ENCODE measurements around the gene RRAS2.
"Not testable (repeated sequence)": the region's sequence is repeated elsewhere in the genome, so short reads cannot be mapped to it uniquely, and the experiment has no call there.

The RRAS2 gene

GRCh38 chr11:14308114-14308896, 50.7 kb downstream of the RRAS2 start:
- H3K9ac ChIP-seq (ENCODE audit: low read length in 2 of 2) = no peak overlapping the region
- H3K4me1 ChIP-seq (ENCODE audit: control insufficient read depth, insufficient read depth, low read length) = peaks cover 8% of the 10 kb centered on the region
- H3K36me3 ChIP-seq (ENCODE audit: control insufficient read depth in 2 of 2, insufficient read depth in 2 of 2, low read length in 2 of 2) = no peaks in the 10 kb centered on the region
- H3K27me3 ChIP-seq (ENCODE audit: control insufficient read depth in 1 of 2, insufficient read depth in 2 of 2, low read length in 2 of 2) = no peaks in the 10 kb centered on the region
- no peak overlapping the region for H3K4me3 ChIP-seq (ENCODE audit: low read length in 2 of 2)
- no peaks in the 10 kb centered on the region for H3K9me3 ChIP-seq (ENCODE audit: control insufficient read depth in 2 of 2, low read length in 2 of 2)
- H3K27ac ChIP-seq (ENCODE audit: low read length) = no peak overlapping the region

GRCh38 chr11:14306481-14306880, 52.5 kb downstream of the RRAS2 start:
- no peak overlapping the region for H3K9ac ChIP-seq (ENCODE audit: low read length in 2 of 2)
- H3K27ac ChIP-seq (ENCODE audit: low read length) = no peak overlapping the region
- no peak overlapping the region for H3K4me3 ChIP-seq (ENCODE audit: low read length in 2 of 2)
- H3K36me3 ChIP-seq (ENCODE audit: control insufficient read depth in 2 of 2, insufficient read depth in 2 of 2, low read length in 2 of 2) = no peaks in the 10 kb centered on the region
- H3K4me1 ChIP-seq (ENCODE audit: control insufficient read depth, insufficient read depth, low read length) = peaks cover 5% of the 10 kb centered on the region
- no peaks in the 10 kb centered on the region for H3K27me3 ChIP-seq (ENCODE audit: control insufficient read depth in 1 of 2, insufficient read depth in 2 of 2, low read length in 2 of 2)
- no peaks in the 10 kb centered on the region for H3K9me3 ChIP-seq (ENCODE audit: control insufficient read depth in 2 of 2, low read length in 2 of 2)

GRCh38 chr11:14305649-14306048, 53.3 kb downstream of the RRAS2 start:
- Histone ChIP-seq H3K36me3 (ENCODE audit: control insufficient read depth in 2 of 2, insufficient read depth in 2 of 2, low read length in 2 of 2) (no peaks in the 10 kb centered on the region), H3K4me3 (ENCODE audit: low read length in 2 of 2) (no peak overlapping the region), H3K27me3 (ENCODE audit: control insufficient read depth in 1 of 2, insufficient read depth in 2 of 2, low read length in 2 of 2) (no peaks in the 10 kb centered on the region), H3K9me3 (ENCODE audit: control insufficient read depth in 2 of 2, low read length in 2 of 2) (no peaks in the 10 kb centered on the region), H3K4me1 (ENCODE audit: control insufficient read depth, insufficient read depth, low read length) (peaks cover 9% of the 10 kb centered on the region), H3K27ac (ENCODE audit: low read length) (no peak overlapping the region), H3K9ac (ENCODE audit: low read length in 2 of 2) (no peak overlapping the region)

- Histone ChIP-seq H3K9me3 (ENCODE audit: control insufficient read depth in 2 of 2, low read length in 2 of 2) (no peaks in the 10 kb centered on the region), H3K9ac (ENCODE audit: low read length in 2 of 2) (no peak overlapping the region), H3K36me3 (ENCODE audit: control insufficient read depth in 2 of 2, insufficient read depth in 2 of 2, low read length in 2 of 2) (no peaks in the 10 kb centered on the region), H3K4me1 (ENCODE audit: control insufficient read depth, insufficient read depth, low read length) (peaks cover 12% of the 10 kb centered on the region), H3K27me3 (ENCODE audit: control insufficient read depth in 1 of 2, insufficient read depth in 2 of 2, low read length in 2 of 2) (no peaks in the 10 kb centered on the region), H3K4me3 (ENCODE audit: low read length in 2 of 2) (no peak overlapping the region), H3K27ac (ENCODE audit: low read length) (no peak overlapping the region)
These were observed 54.4 kb downstream of the RRAS2 start for GRCh38 chr11:14304601-14305000.

- no peak overlapping the region for H3K27ac ChIP-seq (ENCODE audit: low read length)
- H3K9me3 ChIP-seq (ENCODE audit: control insufficient read depth in 2 of 2, low read length in 2 of 2) = no peaks in the 10 kb centered on the region
- H3K9ac ChIP-seq (ENCODE audit: low read length in 2 of 2) = no peak overlapping the region
- no peaks in the 10 kb centered on the region for H3K27me3 ChIP-seq (ENCODE audit: control insufficient read depth in 1 of 2, insufficient read depth in 2 of 2, low read length in 2 of 2)
- peaks cover 7% of the 10 kb centered on the region for H3K4me1 ChIP-seq (ENCODE audit: control insufficient read depth, insufficient read depth, low read length)
- H3K36me3 ChIP-seq (ENCODE audit: control insufficient read depth in 2 of 2, insufficient read depth in 2 of 2, low read length in 2 of 2) = no peaks in the 10 kb centered on the region
- no peak overlapping the region for H3K4me3 ChIP-seq (ENCODE audit: low read length in 2 of 2)
These were observed 58.2 kb downstream of the RRAS2 start for GRCh38 chr11:14300661-14301304.

- Histone ChIP-seq H3K9ac (ENCODE audit: low read length in 2 of 2) (no peak overlapping the region), H3K27me3 (ENCODE audit: control insufficient read depth in 1 of 2, insufficient read depth in 2 of 2, low read length in 2 of 2) (no peaks in the 10 kb centered on the region), H3K4me3 (ENCODE audit: low read length in 2 of 2) (no peak overlapping the region), H3K9me3 (ENCODE audit: control insufficient read depth in 2 of 2, low read length in 2 of 2) (no peaks in the 10 kb centered on the region), H3K36me3 (ENCODE audit: control insufficient read depth in 2 of 2, insufficient read depth in 2 of 2, low read length in 2 of 2) (no peaks in the 10 kb centered on the region), H3K27ac (ENCODE audit: low read length) (no peak overlapping the region), H3K4me1 (ENCODE audit: control insufficient read depth, insufficient read depth, low read length) (peaks cover 7% of the 10 kb centered on the region)
These were observed 59.1 kb downstream of the RRAS2 start for GRCh38 chr11:14299921-14300320.

GRCh38 chr11:14290422-14290821, 68.6 kb downstream of the RRAS2 start:
- no peak overlapping the region for H3K9ac ChIP-seq (ENCODE audit: low read length in 2 of 2)
- H3K36me3 ChIP-seq (ENCODE audit: control insufficient read depth in 2 of 2, insufficient read depth in 2 of 2, low read length in 2 of 2) = peaks cover 0 to 6% of the 10 kb centered on the region in 2 donors
- no peak overlapping the region for H3K4me3 ChIP-seq (ENCODE audit: low read length in 2 of 2)
- no peaks in the 10 kb centered on the region for H3K27me3 ChIP-seq (ENCODE audit: control insufficient read depth in 1 of 2, insufficient read depth in 2 of 2, low read length in 2 of 2)
- no peaks in the 10 kb centered on the region for H3K4me1 ChIP-seq (ENCODE audit: control insufficient read depth, insufficient read depth, low read length)
- no peaks in the 10 kb centered on the region for H3K9me3 ChIP-seq (ENCODE audit: control insufficient read depth in 2 of 2, low read length in 2 of 2)
- H3K27ac ChIP-seq (ENCODE audit: low read length) = no peak overlapping the region

GRCh38 chr11:14288189-14288935, 70.6 kb downstream of the RRAS2 start:
- Histone ChIP-seq H3K27ac (ENCODE audit: low read length) (no peak overlapping the region), H3K9me3 (ENCODE audit: control insufficient read depth in 2 of 2, low read length in 2 of 2) (no peaks in the 10 kb centered on the region), H3K27me3 (ENCODE audit: control insufficient read depth in 1 of 2, insufficient read depth in 2 of 2, low read length in 2 of 2) (no peaks in the 10 kb centered on the region), H3K4me3 (ENCODE audit: low read length in 2 of 2) (no peak overlapping the region), H3K9ac (ENCODE audit: low read length in 2 of 2) (no peak overlapping the region), H3K36me3 (ENCODE audit: control insufficient read depth in 2 of 2, insufficient read depth in 2 of 2, low read length in 2 of 2) (peaks cover 0 to 4% of the 10 kb centered on the region in 2 donors), H3K4me1 (ENCODE audit: control insufficient read depth, insufficient read depth, low read length) (no peaks in the 10 kb centered on the region)

- not testable (repeated sequence) for H3K9ac ChIP-seq (ENCODE audit: low read length in 2 of 2); H3K27ac ChIP-seq (ENCODE audit: low read length); H3K36me3 ChIP-seq (ENCODE audit: control insufficient read depth in 2 of 2, insufficient read depth in 2 of 2, low read length in 2 of 2); H3K4me3 ChIP-seq (ENCODE audit: low read length in 2 of 2); H3K4me1 ChIP-seq (ENCODE audit: control insufficient read depth, insufficient read depth, low read length); H3K27me3 ChIP-seq (ENCODE audit: control insufficient read depth in 1 of 2, insufficient read depth in 2 of 2, low read length in 2 of 2); H3K9me3 ChIP-seq (ENCODE audit: control insufficient read depth in 2 of 2, low read length in 2 of 2)
These were observed 80.1 kb downstream of the RRAS2 start for GRCh38 chr11:14278869-14279268.

GRCh38 chr11:14275076-14275475, 83.9 kb downstream of the RRAS2 start:
- H3K4me1 ChIP-seq (ENCODE audit: control insufficient read depth, insufficient read depth, low read length) = no peaks in the 10 kb centered on the region
- H3K27me3 ChIP-seq (ENCODE audit: control insufficient read depth in 1 of 2, insufficient read depth in 2 of 2, low read length in 2 of 2) = no peaks in the 10 kb centered on the region
- H3K9me3 ChIP-seq (ENCODE audit: control insufficient read depth in 2 of 2, low read length in 2 of 2) = no peaks in the 10 kb centered on the region
- peaks cover 0 to 6% of the 10 kb centered on the region in 2 donors for H3K36me3 ChIP-seq (ENCODE audit: control insufficient read depth in 2 of 2, insufficient read depth in 2 of 2, low read length in 2 of 2)
- H3K9ac ChIP-seq (ENCODE audit: low read length in 2 of 2) = no peak overlapping the region
- no peak overlapping the region for H3K4me3 ChIP-seq (ENCODE audit: low read length in 2 of 2)
- H3K27ac ChIP-seq (ENCODE audit: low read length) = no peak overlapping the region
